Esophagus squamous epithelium (tissue), 5 donors: Measurements from ENCODE around the gene VPS16. TPM values are rescaled to one million over a fixed set of nuclear protein-coding genes. Genes with fewer than 3 reads are reported as not detected.

ENCODE experiments used
- DNase-seq: peaks from one replicate; lab custom pipeline; 2025; lab: John Stamatoyannopoulos, UW
- H3K27ac ChIP-seq, 4 donors: fragments of 200-600 bp; sonication (generic); one replicate each; pipeline ENCODE4 v1.5.1; 2016 to 2019; ENCODE audit warnings: mild to moderate bottlenecking in 1 of 4
- H3K27me3 ChIP-seq, 4 donors: fragments of 200-600 bp; sonication (generic); 1 replicate in 3 of 4; 2 replicates in 1 of 4; pipeline versions ENCODE4 v1.5.1 to v1.6.0; 2017 to 2021; ENCODE audit warnings: antibody characterized with exemption in 1 of 4
- H3K36me3 ChIP-seq, 3 donors: fragments of 200-600 bp; sonication (generic); one replicate each; pipeline ENCODE4 v1.5.1; 2016 to 2019
- H3K4me1 ChIP-seq, 3 donors: fragments of 200-600 bp; sonication (generic); one replicate each; pipeline ENCODE4 v1.5.1; 2017 to 2019
- H3K4me3 ChIP-seq, 4 donors: fragments of 200-600 bp; sonication (generic); 1 replicate in 3 of 4; 2 replicates in 1 of 4; pipeline ENCODE4 v1.5.1; 2016 to 2019; ENCODE audit warnings: mild to moderate bottlenecking in 2 of 4, moderate library complexity in 1 of 4
- H3K9me3 ChIP-seq, 3 donors: fragments of 200-600 bp; sonication (generic); one replicate each; pipeline ENCODE4 v1.5.1; 2016 to 2019
- CTCF ChIP-seq, 6 experiments: fragments of 450-650 bp in 4 of 6; fragments of 200-600 bp in 2 of 6; sonication (generic) in 2 of 6; IDR thresholded peaks; one replicate each; pipeline ENCODE4 v1.5.1; 2016 to 2019; ENCODE audit warnings: antibody characterized with exemption in 6 of 6, mild to moderate bottlenecking in 4 of 6, moderate library complexity in 4 of 6
- POLR2A ChIP-seq, 4 donors: fragments of 450-650 bp; IDR thresholded peaks; one replicate each; pipeline ENCODE4 v1.6.1; 2017; ENCODE audit warnings: antibody characterized with exemption in 4 of 4, mild to moderate bottlenecking in 4 of 4, moderate library complexity in 3 of 4
- WGBS, 2 donors: methylation state at CpG; one replicate each; pipeline ENCODE4 v1.1.5; 2018; 5-methylcytosine and 5-hydroxymethylcytosine counted together
- intact Hi-C: fragments of 100-400 bp; cut with DNase I; formaldehyde crosslinking; loops from one replicate; pipeline ENCODE4 v1.15.0; 2022
- total RNA-seq, 4 donors: library from RNA; depleted of rRNA; stranded (reverse); fragments of >200 nt; gene quantifications; one replicate each; pipeline ENCODE4 v1.1.0, GENCODE V29; 2016
- donor health status: DM: yes; HTN: yes; CAD: no.

The VPS16 gene
- total RNA-seq, 4 donors from 2014 or later: 20.9 to 36.7 (median 28.5) TPM

- H3K36me3 ChIP-seq: peaks cover 0 to 6% (median 0%) of the 10 kb centered on the region in 3 donors
- DNase-seq: no peak
- intact Hi-C loops: no loop called here
- H3K27me3 ChIP-seq: peaks cover 0 to 13% (median 0%) of the 10 kb centered on the region in 4 donors
- no peak for TF ChIP-seq POLR2A (IDR thresholded peaks at IDR 0.05)
- H3K9me3 ChIP-seq: no peaks in the 10 kb centered on the region
- no peak overlapping the region for H3K27ac ChIP-seq
- peaks cover 32 to 74% (median 37%) of the 10 kb centered on the region in 3 donors for H3K4me1 ChIP-seq
- no peak overlapping the region for H3K4me3 ChIP-seq
- 83 to 89% methylated on average over 4 to 5 of the region's 5 CpGs for WGBS, 2 donors
Measured at GRCh38 chr20:2875690-2876203, 35.2 kb downstream of the VPS16 start.

- H3K27me3 ChIP-seq: no peaks in the 10 kb centered on the region
- H3K36me3 ChIP-seq: peaks cover 0 to 6% (median 0%) of the 10 kb centered on the region in 3 donors
- no peak for TF ChIP-seq CTCF (IDR thresholded peaks at IDR 0.05)
- no peak for TF ChIP-seq POLR2A (IDR thresholded peaks at IDR 0.05)
- peaks cover 22 to 54% (median 27%) of the 10 kb centered on the region in 3 donors for H3K4me1 ChIP-seq
- no peaks in the 10 kb centered on the region for H3K9me3 ChIP-seq
- no peak overlapping the region for H3K4me3 ChIP-seq
- WGBS, 2 donors: 87 to 100% methylated on average over 1 of the region's 1 CpG
- H3K27ac ChIP-seq: peak overlapping the region in 1 of 4 donors; percentile 14
- intact Hi-C loops: no loop called here
- no peak for DNase-seq
Measured at GRCh38 chr20:2878515-2878914, 38.0 kb downstream of the VPS16 start.

- Histone ChIP-seq H3K9me3 (no peaks in the 10 kb centered on the region), H3K27ac (peak overlapping the region in 3 of 4 donors; percentile 14 to 20 (median 16)), H3K4me3 (no peak overlapping the region), H3K36me3 (peaks cover 0 to 6% (median 0%) of the 10 kb centered on the region in 3 donors), H3K4me1 (peaks cover 22 to 56% (median 27%) of the 10 kb centered on the region in 3 donors), H3K27me3 (no peaks in the 10 kb centered on the region)
- intact Hi-C loops: no loop called here
- DNase-seq: no peak
- TF ChIP-seq CTCF (IDR thresholded peaks at IDR 0.05): no peak
- no peak for TF ChIP-seq POLR2A (IDR thresholded peaks at IDR 0.05)
- 30 to 38% methylated on average over 3 of the region's 3 CpGs for WGBS, 2 donors
Measured at GRCh38 chr20:2879146-2879545, 38.6 kb downstream of the VPS16 start.

- intact Hi-C loops: no loop called here
- TF ChIP-seq CTCF (IDR thresholded peaks at IDR 0.05): no peak
- TF ChIP-seq POLR2A (IDR thresholded peaks at IDR 0.05): no peak
- no peak for DNase-seq
Measured at GRCh38 chr20:2880650-2881049, 40.1 kb downstream of the VPS16 start.

GRCh38 chr20:2883726-2884637 lies 43.4 kb downstream of the VPS16 start:
- H3K27me3 ChIP-seq: no peaks in the 10 kb centered on the region

More at GRCh38 chr20:2880650-2881049, 40.1 kb downstream of the VPS16 start:
- H3K9me3 ChIP-seq: no peaks in the 10 kb centered on the region
- no peaks in the 10 kb centered on the region for H3K27me3 ChIP-seq
- no peak overlapping the region for H3K4me3 ChIP-seq
- 81 to 86% methylated on average over 7 of the region's 7 CpGs for WGBS, 2 donors
- H3K36me3 ChIP-seq: peaks cover 0 to 6% (median 0%) of the 10 kb centered on the region in 3 donors
- peaks cover 11 to 54% (median 15%) of the 10 kb centered on the region in 3 donors for H3K4me1 ChIP-seq
- no peak overlapping the region for H3K27ac ChIP-seq

GRCh38 chr20:2887715-2888114 lies 47.2 kb downstream of the VPS16 start:
- Histone ChIP-seq H3K27me3 (no peaks in the 10 kb centered on the region), H3K36me3 (no peaks in the 10 kb centered on the region), H3K4me3 (no peak overlapping the region), H3K9me3 (no peaks in the 10 kb centered on the region), H3K27ac (no peak overlapping the region), H3K4me1 (peaks cover 3 to 52% (median 7%) of the 10 kb centered on the region in 3 donors)
- intact Hi-C loops: no loop called here
- TF ChIP-seq CTCF (IDR thresholded peaks at IDR 0.05) (no peak), POLR2A (IDR thresholded peaks at IDR 0.05) (no peak)
- WGBS, 2 donors: 86 to 92% methylated on average over 3 of the region's 3 CpGs
- no peak for DNase-seq

More at GRCh38 chr20:2883726-2884637, 43.4 kb downstream of the VPS16 start:
- no peak for DNase-seq
- WGBS, 2 donors: 51 to 58% methylated on average over 3 of the region's 3 CpGs
- Histone ChIP-seq H3K36me3 (no peaks in the 10 kb centered on the region), H3K9me3 (no peaks in the 10 kb centered on the region), H3K4me3 (no peak overlapping the region), H3K4me1 (peaks cover 7 to 47% (median 7%) of the 10 kb centered on the region in 3 donors), H3K27ac (no peak overlapping the region)
- TF ChIP-seq POLR2A (IDR thresholded peaks at IDR 0.05): no peak
- intact Hi-C loops: no loop called here
